A549 (cell line): ENCODE data around the gene PLCD1. TPM values are rescaled to one million over a fixed set of nuclear protein-coding genes. Genes with fewer than 3 reads are reported as not detected.

Source experiments
- ATAC-seq, 2 experiments: fragments of 200-7000 bp in 1 of 2; fragments of >200 bp in 1 of 2; cut with Nextera tagmentation in 1 of 2; cut with Tn5 transposase in 1 of 2; 3 replicates each; pipeline versions ENCODE4 v1.8.0 to v1.9.1; 2018 to 2020; ENCODE audit warnings: mild to moderate bottlenecking in 1 of 2, moderate library complexity in 1 of 2
- CTCF ChIA-PET: fragments of 300-600 bp; sonication (Branson Sonifier 250); formaldehyde crosslinking; extraction: SDS; loops from one replicate; lab custom pipeline; 2021; ENCODE audit warnings: antibody characterized with exemption, inconsistent platforms; lab: Yijun Ruan, JAX
- POLR2A ChIA-PET: fragments of 350-600 bp; formaldehyde crosslinking; extraction: SDS; loops from one replicate; lab custom pipeline; 2021; ENCODE audit warnings: antibody characterized with exemption, inconsistent platforms; lab: Yijun Ruan, JAX
- DNase-seq, 2 experiments: peaks; one replicate each; pipeline versions ENCODE4 v3.0.0 to v3.0.0-alpha.2; 2011 to 2016; ENCODE audit warnings: low read depth in 1 of 2, low spot score in 1 of 2
- FAIRE-seq: peaks from 2 replicates; lab custom pipeline; 2011; peaks lifted over from hg19 to GRCh38; lab: Jason Lieb, UNC
- H3K27ac ChIP-seq, 2 experiments: fragments of >200 bp; sonication (Bioruptor Twin); formaldehyde crosslinking; 3 replicates each; pipeline ENCODE4 v1.5.1; 2016 to 2017
- H3K4me1 ChIP-seq: fragments of >200 bp; sonication (Bioruptor Twin); formaldehyde crosslinking; 3 replicates; pipeline ENCODE4 v1.6.1; 2016
- H3K4me2 ChIP-seq: fragments of >200 bp; sonication (Bioruptor Twin); formaldehyde crosslinking; 3 replicates; pipeline ENCODE4 v1.6.1; 2016
- H3K4me3 ChIP-seq: fragments of >200 bp; sonication (Bioruptor Twin); formaldehyde crosslinking; 3 replicates; pipeline ENCODE4 v1.5.1; 2016
- H3K9me3 ChIP-seq: fragments of >200 bp; sonication (Bioruptor Twin); formaldehyde crosslinking; 3 replicates; pipeline ENCODE4 v1.6.1; 2016
- CBX8 ChIP-seq: fragments of 200-600 bp; sonication (generic); IDR thresholded peaks from 2 replicates; pipeline ENCODE4 v1.6.1; 2016
- E2F6 ChIP-seq: IDR thresholded peaks from 2 replicates; pipeline ENCODE4 v1.6.1; 2012; ENCODE audit warnings: low read depth, borderline replicate concordance
- EP300 ChIP-seq, 2 experiments: fragments of >200 bp; sonication (Bioruptor Twin); formaldehyde crosslinking; IDR thresholded peaks; 2 replicates in 1 of 2; 3 replicates in 1 of 2; pipeline ENCODE4 v1.6.1; 2016 to 2017
- ESRRA ChIP-seq: fragments of 150-350 bp; IDR thresholded peaks from 2 replicates; pipeline ENCODE4 v1.6.1; 2014; ENCODE audit warnings: mild to moderate bottlenecking, low read length, borderline replicate concordance
- FOSL2 ChIP-seq, 2 experiments: fragments of 450-650 bp in 1 of 2; fragments of >200 bp in 1 of 2; sonication (Bioruptor Twin) in 1 of 2; formaldehyde crosslinking; IDR thresholded peaks; 2 replicates each; pipeline versions ENCODE4 v1.5.0 to v1.6.1; 2016 to 2020; ENCODE audit warnings: mild to moderate bottlenecking in 1 of 2, moderate library complexity in 1 of 2
- HDAC2 ChIP-seq: fragments of 200-600 bp; sonication (generic); IDR thresholded peaks from 2 replicates; pipeline ENCODE4 v1.6.1; 2016
- HEYL ChIP-seq: fragments of 250-450 bp; sonication (Bioruptor Pico); IDR thresholded peaks from 2 replicates; pipeline ENCODE4 v1.8.0; 2021; ENCODE audit warnings: mild to moderate bottlenecking, moderate library complexity
- HOXA7 ChIP-seq: fragments of 250-450 bp; sonication (Bioruptor Pico); IDR thresholded peaks from 2 replicates; pipeline ENCODE4 v1.5.0; 2020; ENCODE audit warnings: mild to moderate bottlenecking, moderate library complexity
- JUNB ChIP-seq: fragments of >200 bp; sonication (Bioruptor Twin); formaldehyde crosslinking; IDR thresholded peaks from 2 replicates; pipeline ENCODE4 v1.6.1; 2016
- MAFK ChIP-seq: fragments of 450-650 bp; IDR thresholded peaks from 2 replicates; pipeline ENCODE4 v1.6.1; 2014; ENCODE audit not compliant: partially characterized antibody
- MAZ ChIP-seq: fragments of 150-350 bp; IDR thresholded peaks from 2 replicates; pipeline ENCODE4 v1.6.1; 2014; ENCODE audit warnings: antibody characterized with exemption, low read depth, low read length, borderline replicate concordance
- MYC ChIP-seq: IDR thresholded peaks from 2 replicates; pipeline ENCODE4 v1.6.1; 2012; ENCODE audit warnings: mild to moderate bottlenecking, inconsistent platforms, low read length, improper control_type of control experiment, borderline replicate concordance
- NPAS2 ChIP-seq: fragments of 250-450 bp; sonication (Bioruptor Pico); IDR thresholded peaks from 2 replicates; pipeline ENCODE4 v1.8.0; 2022; ENCODE audit warnings: mild to moderate bottlenecking, moderate library complexity, borderline replicate concordance
- POLR2A ChIP-seq: IDR thresholded peaks from 2 replicates; pipeline ENCODE4 v1.6.1; 2012; ENCODE audit warnings: mild to moderate bottlenecking, low read length
- POLR2AphosphoS2 ChIP-seq: conservative IDR thresholded peaks from 2 replicates; pipeline ENCODE4 v1.6.1; 2012; ENCODE audit warnings: low read length, improper control_type of control experiment, inconsistent platforms
- RAD21 ChIP-seq, 2 experiments: fragments of >200 bp in 1 of 2; sonication (Bioruptor Twin) in 1 of 2; formaldehyde crosslinking in 1 of 2; IDR thresholded peaks in 1 of 2; conservative IDR thresholded peaks in 1 of 2; 2 replicates in 1 of 2; 3 replicates in 1 of 2; pipeline ENCODE4 v1.6.1; 2012 to 2018; ENCODE audit warnings: inconsistent platforms in 1 of 2
- RARB ChIP-seq: fragments of 250-450 bp; sonication (Bioruptor Pico); IDR thresholded peaks from 2 replicates; pipeline ENCODE4 v1.8.0; 2021; ENCODE audit warnings: mild to moderate bottlenecking, moderate library complexity
- RCOR1 ChIP-seq: fragments of 150-350 bp; IDR thresholded peaks from 2 replicates; pipeline ENCODE4 v1.6.1; 2014; ENCODE audit warnings: antibody characterized with exemption, low read length, low read depth
- RFX5 ChIP-seq: fragments of 450-650 bp; IDR thresholded peaks from 2 replicates; pipeline ENCODE4 v1.7.1; 2014; ENCODE audit warnings: antibody characterized with exemption, mild to moderate bottlenecking, moderate library complexity
- TFCP2L1 ChIP-seq: fragments of 250-450 bp; sonication (Bioruptor Pico); IDR thresholded peaks from 2 replicates; pipeline ENCODE4 v1.5.0; 2021; ENCODE audit warnings: mild to moderate bottlenecking
- TP53 ChIP-seq: fragments of 250-450 bp; sonication (Bioruptor Pico); IDR thresholded peaks from 2 replicates; pipeline ENCODE4 v1.5.0; 2021; ENCODE audit warnings: mild to moderate bottlenecking, moderate library complexity
- ZFP36 ChIP-seq: fragments of 450-650 bp; IDR thresholded peaks from 2 replicates; pipeline ENCODE4 v1.6.1; 2014; ENCODE audit warnings: borderline replicate concordance; ENCODE audit not compliant: partially characterized antibody
- WGBS: methylation state at CpG from one replicate; pipeline ENCODE4 v1.1.6; 2017; ENCODE audit errors: missing lambda C conversion rate; 5-methylcytosine and 5-hydroxymethylcytosine counted together
- polyA plus RNA-seq, 4 experiments: library from polyadenylated mRNA; depleted of rRNA in 3 of 4; stranded (reverse); fragments of >200 nt; fragmentation: RNase III in 1 of 4; extraction: RNeasy Plus Mini Kit Qiagen cat#74134 plus additional on column Dnase treatment in 1 of 4; gene quantifications; 2 replicates in 3 of 4; 3 replicates in 1 of 4; pipeline ENCODE4 v1.2.3, GENCODE V29; 2011 to 2017
- TF ChIP-seq, protein P1 (sequence below): fragments of 250-450 bp; sonication (Bioruptor Pico); IDR thresholded peaks from 2 replicates; pipeline ENCODE4 v1.5.0; 2020; ENCODE audit warnings: low read depth, mild to moderate bottlenecking, moderate library complexity
- TF ChIP-seq, protein P2 (sequence below): IDR thresholded peaks from 2 replicates; pipeline ENCODE4 v1.6.1; 2012

Gene PLCD1
- polyA plus RNA-seq, 2 of the 4 experiments (the other 2 are of a cell fraction) = 3.9 to 4.8 TPM

DNA sequence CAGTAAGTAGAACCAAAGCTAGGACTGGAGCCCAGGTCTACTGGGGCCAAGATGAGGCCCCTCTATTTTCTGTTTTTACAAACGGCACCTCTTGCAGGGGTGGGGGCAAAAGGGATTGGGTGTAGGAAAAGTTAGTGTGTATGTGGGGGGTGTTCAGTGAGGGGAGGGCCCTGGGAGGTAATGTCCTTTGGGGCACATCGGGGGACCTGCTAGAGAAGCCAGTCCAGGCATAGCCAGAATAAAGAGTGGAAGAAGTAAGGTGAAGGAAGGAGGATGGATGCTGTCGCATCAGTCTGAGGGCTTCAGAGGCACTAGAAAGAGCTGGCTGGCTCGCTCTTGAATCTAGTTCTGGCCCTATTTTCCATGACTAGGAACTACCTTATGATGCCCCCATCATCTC lies 2.6 kb downstream of the PLCD1 start:
- 68% methylated on average over 4 of the region's 4 CpGs for WGBS
- Histone ChIP-seq H3K4me2 (no peak overlapping the region), H3K27ac (no peak overlapping the region), H3K4me1 (peaks cover 30% of the 10 kb centered on the region), H3K9me3 (no peaks in the 10 kb centered on the region), H3K4me3 (no peak overlapping the region)
- POLR2A ChIA-PET = no interaction called here
- ATAC-seq = no peak
- no peak for DNase-seq
- FAIRE-seq = no peak
- TF ChIP-seq HDAC2 (no peak), RFX5 (no peak), ZFP36 (no peak), TFCP2L1 (no peak), RARB (CRISPR knock-in tag) (no peak)
- CTCF ChIA-PET = interaction anchor here (1.1 kb wide), 1 partner anchor 91 kb away, joined by 3 read pairs; no protein-coding TSS in a partner anchor

- H3K27ac ChIP-seq = no peak overlapping the region
- TF ChIP-seq E2F6 (no peak), FOSL2 (IDR thresholded peaks at IDR 0.05) (no peak), FOSL2 (CRISPR knock-in tag; IDR thresholded peaks at IDR 0.05) (no peak), RCOR1 (no peak), POLR2AphosphoS2 (no peak)
- TF ChIP-seq, all 56 proteins: peak for 0
- Histone ChIP-seq H3K4me2 (peak overlapping the region; percentile 74), H3K4me3 (no peak overlapping the region), H3K9me3 (no peaks in the 10 kb centered on the region), H3K4me1 (peaks cover 9% of the 10 kb centered on the region)
- ChIA-PET CTCF (interaction anchor here (1.1 to 1.6 kb wide), 5 partner anchors 26 to 323 kb away, joined by 3 to 5 read pairs (median 3); partner anchors contain the start of genes OXSR1 and XYLB), POLR2A (no interaction called here)
- ATAC-seq = no peak
- WGBS = 92% methylated on average over 6 of the region's 6 CpGs
- FAIRE-seq = no peak
- no peak for DNase-seq
Measured at GRCh38 chr3:38022896-38023709, 6.3 kb downstream of the PLCD1 start.

- POLR2A ChIA-PET = no interaction called here
Measured at GRCh38 chr3:38022301-38022700, 7.1 kb downstream of the PLCD1 start.

GRCh38 chr3:38021196-38021595 lies 8.2 kb downstream of the PLCD1 start:
- H3K27ac ChIP-seq = no peak overlapping the region
- ATAC-seq = no peak
- peaks cover 2% of the 10 kb centered on the region; the same call in 1 of the 3 replicates for H3K9me3 ChIP-seq
- FAIRE-seq = no peak
- CTCF ChIA-PET = interaction anchor here (1.4 to 2.0 kb wide), 3 partner anchors 24 to 325 kb away, joined by 4 to 6 read pairs (median 5); partner anchors contain the start of gene XYLB
- DNase-seq = no peak
- no peak overlapping the region for H3K4me3 ChIP-seq
- 73% methylated on average over 3 of the region's 4 CpGs for WGBS
- POLR2A ChIA-PET = no interaction called here
- no peak overlapping the region for H3K4me2 ChIP-seq
- TF ChIP-seq EP300 (IDR thresholded peaks at IDR 0.05) = no peak
- no peak for TF ChIP-seq MAFK
- TF ChIP-seq POLR2A = no peak
- TF ChIP-seq MAZ = no peak
- TF ChIP-seq HEYL (CRISPR knock-in tag) = no peak
- no peak for TF ChIP-seq NPAS2 (CRISPR knock-in tag)
- TF ChIP-seq MYC = no peak
- TF ChIP-seq CBX8 = no peak
- no peak for TF ChIP-seq E2F6
- TF ChIP-seq, protein P1, sequence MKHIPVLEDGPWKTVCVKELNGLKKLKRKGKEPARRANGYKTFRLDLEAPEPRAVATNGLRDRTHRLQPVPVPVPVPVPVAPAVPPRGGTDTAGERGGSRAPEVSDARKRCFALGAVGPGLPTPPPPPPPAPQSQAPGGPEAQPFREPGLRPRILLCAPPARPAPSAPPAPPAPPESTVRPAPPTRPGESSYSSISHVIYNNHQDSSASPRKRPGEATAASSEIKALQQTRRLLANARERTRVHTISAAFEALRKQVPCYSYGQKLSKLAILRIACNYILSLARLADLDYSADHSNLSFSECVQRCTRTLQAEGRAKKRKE (CRISPR knock-in tag) = no peak
- no peak for TF ChIP-seq RCOR1
- no peak for TF ChIP-seq ESRRA
- no peak for TF ChIP-seq POLR2AphosphoS2
- no peak for TF ChIP-seq RARB (CRISPR knock-in tag)
- TF ChIP-seq HOXA7 (CRISPR knock-in tag) = no peak
- H3K4me1 ChIP-seq = peaks cover 9% of the 10 kb centered on the region

More at GRCh38 chr3:38022301-38022700, 7.1 kb downstream of the PLCD1 start:
- ATAC-seq = no peak
- no peak for FAIRE-seq
- 89% methylated on average over 3 of the region's 3 CpGs for WGBS
- H3K9me3 ChIP-seq = no peaks in the 10 kb centered on the region
- H3K4me1 ChIP-seq = peaks cover 9% of the 10 kb centered on the region
- no peak for DNase-seq
- no peak overlapping the region for H3K27ac ChIP-seq
- CTCF ChIA-PET = interaction anchor here (0.6 to 1.6 kb wide), 6 partner anchors 10 to 324 kb away, joined by 3 to 5 read pairs (median 3); partner anchors contain the start of genes OXSR1 and XYLB
- no peak overlapping the region for H3K4me3 ChIP-seq
- H3K4me2 ChIP-seq = no peak overlapping the region
- TF ChIP-seq RARB (CRISPR knock-in tag) (no peak), HOXA7 (CRISPR knock-in tag) (no peak), ESRRA (no peak), JUNB (no peak), EP300 (IDR thresholded peaks at IDR 0.05) (no peak), TFCP2L1 (no peak), TP53 (CRISPR knock-in tag) (no peak), RAD21 (conservative IDR thresholded peaks at IDR 0.05 in 1 of 2, IDR thresholded peaks at IDR 0.05 in 1 of 2) (no peak)
- TF ChIP-seq, protein P2, sequence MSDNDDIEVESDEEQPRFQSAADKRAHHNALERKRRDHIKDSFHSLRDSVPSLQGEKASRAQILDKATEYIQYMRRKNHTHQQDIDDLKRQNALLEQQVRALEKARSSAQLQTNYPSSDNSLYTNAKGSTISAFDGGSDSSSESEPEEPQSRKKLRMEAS = no peak
- TF ChIP-seq, all 56 proteins: peak for 0
